ENCODE data around the gene MT1H. TPM values are rescaled to one million over a fixed set of nuclear protein-coding genes. Genes with fewer than 3 reads are reported as not detected.
A peak's percentile ranks its signal among the peaks of the same experiment; 100 is the strongest.

The MT1H gene
- total and polyA plus RNA-seq, 2 of the 13 experiments (the other 11 are each of a cell fraction or from before 2014, with no cell fraction given), result 0.60 TPM; not detected in 1

GRCh38 chr16:56681939-56682702 lies 12.5 kb downstream of the MT1H start, which contains the start of gene MT1X (continued):
- no peak for TF ChIP-seq CREB3 (CRISPR knock-in tag; IDR thresholded peaks at IDR 0.05)
- TF ChIP-seq ZSCAN22 (CRISPR knock-in tag; IDR thresholded peaks at IDR 0.05), result no peak
- no peak; the same call in none of the 2 replicates for TF ChIP-seq ZSCAN25 (CRISPR knock-in tag; IDR thresholded peaks at IDR 0.05)
- no peak for TF ChIP-seq ZNF572 (CRISPR knock-in tag; IDR thresholded peaks at IDR 0.05)
- peak; percentile 77 for TF ChIP-seq ZNF441 (CRISPR knock-in tag; IDR thresholded peaks at IDR 0.05; ENCODE audit: borderline replicate concordance)
- 0 out of 2 replicates have a peak, but pooled peaks have one; percentile 2 for TF ChIP-seq ZNF605 (CRISPR knock-in tag; IDR thresholded peaks at IDR 0.05)
- TF ChIP-seq SOX5 (CRISPR knock-in tag; IDR thresholded peaks at IDR 0.05; ENCODE audit: borderline replicate concordance), result no peak
- TF ChIP-seq BCL6 (CRISPR knock-in tag; IDR thresholded peaks at IDR 0.05), result peak; percentile 33
- TF ChIP-seq TBX2 (CRISPR knock-in tag; IDR thresholded peaks at IDR 0.05; ENCODE audit: borderline replicate concordance), result peak; percentile 70
- TF ChIP-seq ZFP62 (CRISPR knock-in tag; IDR thresholded peaks at IDR 0.05), result no peak
- no peak for TF ChIP-seq KLF6 (CRISPR knock-in tag; IDR thresholded peaks at IDR 0.05)
- no peak for TF ChIP-seq CEBPB (IDR thresholded peaks at IDR 0.05; ENCODE audit: borderline replicate concordance, low read depth, low read length)
- TF ChIP-seq ZNF256 (CRISPR knock-in tag; conservative IDR thresholded peaks at IDR 0.05), result peak; percentile 67; the same call in 1 of the 2 replicates
- TF ChIP-seq CENPBD1 (CRISPR knock-in tag; IDR thresholded peaks at IDR 0.05; ENCODE audit: borderline replicate concordance, low read depth), result no peak
- no peak for TF ChIP-seq HNRNPUL1 (IDR thresholded peaks at IDR 0.05; ENCODE audit: low read depth, low read length)
- TF ChIP-seq BORCS8-MEF2B (CRISPR knock-in tag; IDR thresholded peaks at IDR 0.05), result peak; percentile 36; the same call in 1 of the 2 replicates
- peak; percentile 88; the same call in 1 of the 2 replicates for TF ChIP-seq CC2D1A (CRISPR knock-in tag; IDR thresholded peaks at IDR 0.05)
- no peak; the same call in 1 of the 2 replicates for TF ChIP-seq ZBTB43 (CRISPR knock-in tag; conservative IDR thresholded peaks at IDR 0.05)
- TF ChIP-seq CBX5 (CRISPR knock-in tag; IDR thresholded peaks at IDR 0.05; ENCODE audit: borderline replicate concordance), result no peak; the same call in 1 of the 2 replicates
- TF ChIP-seq ZNF800 (CRISPR knock-in tag; IDR thresholded peaks at IDR 0.05), result peak; percentile 90
- no peak for TF ChIP-seq ZNF878 (CRISPR knock-in tag; IDR thresholded peaks at IDR 0.05)
- peak; percentile 72 for TF ChIP-seq SAP130 (CRISPR knock-in tag; IDR thresholded peaks at IDR 0.05; ENCODE audit: low read depth)
- TF ChIP-seq TFDP1 (CRISPR knock-in tag; IDR thresholded peaks at IDR 0.05; ENCODE audit: borderline replicate concordance), result peak; percentile 41; the same call in 1 of the 2 replicates
- no peak for TF ChIP-seq ZNF34 (CRISPR knock-in tag; IDR thresholded peaks at IDR 0.05; ENCODE audit: borderline replicate concordance)
- TF ChIP-seq TCF7 (IDR thresholded peaks at IDR 0.05; ENCODE audit: low read depth), result peak; percentile 82
- no peak for TF ChIP-seq ZC3H4 (CRISPR knock-in tag; IDR thresholded peaks at IDR 0.05; ENCODE audit: borderline replicate concordance)

Data from HepG2 (cell line).